ENCODE data around the gene COL26A1.

Gene COL26A1

DNA sequence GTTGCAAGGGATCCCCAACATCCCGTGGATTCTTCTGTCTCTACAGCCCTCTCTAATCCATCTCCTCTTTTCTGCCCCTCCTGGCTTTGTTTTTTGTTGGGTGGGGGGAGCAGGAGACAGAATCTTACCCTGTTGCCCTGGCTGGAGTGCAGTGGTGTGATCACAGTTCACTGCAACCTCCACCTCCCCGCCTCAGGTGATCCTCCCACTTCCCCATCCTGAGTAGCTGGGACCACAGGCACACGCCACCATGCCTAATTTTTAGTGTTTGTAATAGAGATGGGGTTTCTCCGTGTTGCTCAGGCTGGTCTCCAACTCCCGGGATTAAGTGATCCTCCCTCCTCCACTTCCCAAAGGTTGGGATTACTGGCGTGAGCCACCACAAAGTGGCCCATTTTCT is 144.7 kb downstream of the COL26A1 start:
- Histone ChIP-seq H3K4me3 (ENCODE audit: low read depth, low read length) (no peak overlapping the region), H3K27ac (ENCODE audit: extremely low read depth, low read depth, low read length) (no peak overlapping the region), H3K4me1 (ENCODE audit: control insufficient read depth, insufficient read depth, low read length) (no peaks in the 10 kb centered on the region), H3K36me3 (ENCODE audit: control insufficient read depth in 2 of 2, insufficient read depth in 1 of 2, low read length in 2 of 2) (no peaks in the 10 kb centered on the region), H3K9me3 (ENCODE audit: control insufficient read depth, insufficient read depth, low read depth, low read length) (no peaks in the 10 kb centered on the region)
- TF ChIP-seq ZNF24 (tag by site-specific recombination; IDR thresholded peaks at IDR 0.05) (no peak), ZNF148 (tag by site-specific recombination; IDR thresholded peaks at IDR 0.05; ENCODE audit: borderline replicate concordance) (no peak), ZNF202 (tag by site-specific recombination; IDR thresholded peaks at IDR 0.05; ENCODE audit: borderline replicate concordance) (no peak), GLIS1 (tag by site-specific recombination; IDR thresholded peaks at IDR 0.05) (no peak)
- CTCF ChIA-PET = interaction anchor here (0.6 to 4.2 kb wide), 23 partner anchors 10 to 765 kb away, joined by 3 to 28 read pairs (median 5); partner anchors contain the start of gene IFT22
- POLR2A ChIA-PET = no interaction called here

DNA sequence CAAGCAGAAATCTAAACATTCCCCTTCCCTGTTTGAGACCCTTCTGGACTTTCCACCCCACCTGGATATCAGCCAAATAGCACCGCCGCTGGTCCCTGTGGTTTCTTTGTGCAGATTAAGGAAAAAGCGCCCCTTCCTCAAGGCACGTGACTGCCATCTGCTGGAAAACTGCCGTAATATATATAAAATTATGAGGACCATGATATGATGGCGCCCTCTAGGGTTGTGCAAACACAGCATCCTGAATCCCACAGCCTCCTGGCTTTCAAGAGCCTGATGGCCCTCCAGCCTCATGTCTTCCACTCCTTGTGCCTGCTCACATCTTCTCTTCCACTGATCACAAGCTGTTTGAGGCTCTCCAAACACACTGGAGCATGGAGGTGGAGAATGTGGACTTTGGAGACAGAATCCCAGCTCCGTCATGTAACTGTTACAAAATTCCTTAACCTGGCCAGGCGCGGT is 145.1 kb downstream of the COL26A1 start:
- Histone ChIP-seq H3K4me1 (ENCODE audit: control insufficient read depth, insufficient read depth, low read length) (no peaks in the 10 kb centered on the region), H3K27ac (ENCODE audit: extremely low read depth, low read depth, low read length) (no peak overlapping the region), H3K4me3 (ENCODE audit: low read depth, low read length) (no peak overlapping the region), H3K9me3 (ENCODE audit: control insufficient read depth, insufficient read depth, low read depth, low read length) (no peaks in the 10 kb centered on the region), H3K36me3 (ENCODE audit: control insufficient read depth in 2 of 2, insufficient read depth in 1 of 2, low read length in 2 of 2) (no peaks in the 10 kb centered on the region)
- ChIA-PET POLR2A (interaction anchor here (0.6 kb wide), 1 partner anchor 280 kb away, joined by 3 read pairs; no protein-coding TSS in a partner anchor), CTCF (interaction anchor here (0.6 to 4.2 kb wide), 40 partner anchors 9 to 764 kb away, joined by 3 to 28 read pairs (median 5); partner anchors contain the start of genes COL26A1 and IFT22)
- TF ChIP-seq IKZF3 (tag by site-specific recombination; IDR thresholded peaks at IDR 0.05) = 0 out of 2 replicates have a peak, but pooled peaks have one; percentile 27
- peak; percentile 33 for TF ChIP-seq ZNF335 (tag by site-specific recombination; conservative IDR thresholded peaks at IDR 0.05)
- TF ChIP-seq, protein P1, sequence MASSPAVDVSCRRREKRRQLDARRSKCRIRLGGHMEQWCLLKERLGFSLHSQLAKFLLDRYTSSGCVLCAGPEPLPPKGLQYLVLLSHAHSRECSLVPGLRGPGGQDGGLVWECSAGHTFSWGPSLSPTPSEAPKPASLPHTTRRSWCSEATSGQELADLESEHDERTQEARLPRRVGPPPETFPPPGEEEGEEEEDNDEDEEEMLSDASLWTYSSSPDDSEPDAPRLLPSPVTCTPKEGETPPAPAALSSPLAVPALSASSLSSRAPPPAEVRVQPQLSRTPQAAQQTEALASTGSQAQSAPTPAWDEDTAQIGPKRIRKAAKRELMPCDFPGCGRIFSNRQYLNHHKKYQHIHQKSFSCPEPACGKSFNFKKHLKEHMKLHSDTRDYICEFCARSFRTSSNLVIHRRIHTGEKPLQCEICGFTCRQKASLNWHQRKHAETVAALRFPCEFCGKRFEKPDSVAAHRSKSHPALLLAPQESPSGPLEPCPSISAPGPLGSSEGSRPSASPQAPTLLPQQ (tag by site-specific recombination; IDR thresholded peaks at IDR 0.05) = 0 out of 2 replicates have a peak, but pooled peaks have one; percentile 26
- 0 out of 2 replicates have a peak, but pooled peaks have one; percentile 18 for TF ChIP-seq PATZ1 (tag by site-specific recombination; IDR thresholded peaks at IDR 0.05)
- peak; percentile 99 for TF ChIP-seq ZNF654 (tag by site-specific recombination; IDR thresholded peaks at IDR 0.05; ENCODE audit: low read depth)
- peak; percentile 18; the same call in 1 of the 2 replicates for TF ChIP-seq KLF17 (tag by site-specific recombination; IDR thresholded peaks at IDR 0.05)
- peak; percentile 64; the same call in 1 of the 2 replicates for TF ChIP-seq ZNF501 (tag by site-specific recombination; IDR thresholded peaks at IDR 0.05)
- no peak for TF ChIP-seq YY2 (tag by site-specific recombination; IDR thresholded peaks at IDR 0.05)
- peak; percentile 70; the same call in 1 of the 2 replicates for TF ChIP-seq ZNF580 (tag by site-specific recombination; IDR thresholded peaks at IDR 0.05)
- 0 out of 2 replicates have a peak, but pooled peaks have one; percentile 43 for TF ChIP-seq ZSCAN30 (tag by site-specific recombination; IDR thresholded peaks at IDR 0.05)
- peak; percentile 55; the same call in 1 of the 2 replicates for TF ChIP-seq ZBTB17 (tag by site-specific recombination; IDR thresholded peaks at IDR 0.05)
- 0 out of 2 replicates have a peak, but pooled peaks have one; percentile 28 for TF ChIP-seq ZNF324 (tag by site-specific recombination; IDR thresholded peaks at IDR 0.05)
- TF ChIP-seq CTCF (tag by site-specific recombination; IDR thresholded peaks at IDR 0.05) = peak; percentile 94
- peak; percentile 78; the same call in 1 of the 2 replicates for TF ChIP-seq ZNF660 (tag by site-specific recombination; IDR thresholded peaks at IDR 0.05)
- no peak for TF ChIP-seq ZNF140 (tag by site-specific recombination; IDR thresholded peaks at IDR 0.05)
- TF ChIP-seq ZNF394 (tag by site-specific recombination; IDR thresholded peaks at IDR 0.05; ENCODE audit: borderline replicate concordance) = peak; percentile 17; the same call in 1 of the 2 replicates
- no peak for TF ChIP-seq ZNF670 (tag by site-specific recombination; IDR thresholded peaks at IDR 0.05; ENCODE audit: low read depth)
- TF ChIP-seq ZNF423 (tag by site-specific recombination; IDR thresholded peaks at IDR 0.05) = no peak
- TF ChIP-seq, protein P2, sequence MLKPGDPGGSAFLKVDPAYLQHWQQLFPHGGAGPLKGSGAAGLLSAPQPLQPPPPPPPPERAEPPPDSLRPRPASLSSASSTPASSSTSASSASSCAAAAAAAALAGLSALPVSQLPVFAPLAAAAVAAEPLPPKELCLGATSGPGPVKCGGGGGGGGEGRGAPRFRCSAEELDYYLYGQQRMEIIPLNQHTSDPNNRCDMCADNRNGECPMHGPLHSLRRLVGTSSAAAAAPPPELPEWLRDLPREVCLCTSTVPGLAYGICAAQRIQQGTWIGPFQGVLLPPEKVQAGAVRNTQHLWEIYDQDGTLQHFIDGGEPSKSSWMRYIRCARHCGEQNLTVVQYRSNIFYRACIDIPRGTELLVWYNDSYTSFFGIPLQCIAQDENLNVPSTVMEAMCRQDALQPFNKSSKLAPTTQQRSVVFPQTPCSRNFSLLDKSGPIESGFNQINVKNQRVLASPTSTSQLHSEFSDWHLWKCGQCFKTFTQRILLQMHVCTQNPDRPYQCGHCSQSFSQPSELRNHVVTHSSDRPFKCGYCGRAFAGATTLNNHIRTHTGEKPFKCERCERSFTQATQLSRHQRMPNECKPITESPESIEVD (tag by site-specific recombination; IDR thresholded peaks at IDR 0.05) = no peak
